Adrenal gland (tissue), 12 donors: ENCODE measurements around the gene ARID5B. TPM values are rescaled to one million over a fixed set of nuclear protein-coding genes. Genes with fewer than 3 reads are reported as not detected.

Experiments used
- DNase-seq, 7 donors: peaks; one replicate each; pipeline ENCODE4 v3.0.0-alpha.2; 2019 to 2020
- H3K27ac ChIP-seq, 5 donors: fragments of 200-600 bp; sonication (generic) in 4 of 5; 1 replicate in 3 of 5; 2 replicates in 2 of 5; pipeline versions ENCODE4 v1.5.1 to v1.8.0; 2016 to 2020; ENCODE audit warnings: mild to moderate bottlenecking in 1 of 5
- H3K27me3 ChIP-seq: fragments of 200-600 bp; 2 replicates; pipeline ENCODE4 v1.8.0; 2021
- H3K36me3 ChIP-seq, 2 donors: fragments of 200-600 bp; replicated peaks in 1 of 2; 1 replicate in 1 of 2; 2 replicates in 1 of 2; pipeline versions ENCODE4 v1.5.1 to v1.8.0; 2018 to 2022
- H3K4me1 ChIP-seq, 2 donors: fragments of 200-600 bp; replicated peaks in 1 of 2; 1 replicate in 1 of 2; 2 replicates in 1 of 2; pipeline versions ENCODE4 v1.5.1 to v1.8.0; 2018 to 2021
- H3K4me3 ChIP-seq, 4 donors: fragments of 200-600 bp; sonication (generic) in 3 of 4; one replicate each; pipeline ENCODE4 v1.5.1; 2016 to 2018
- H3K9me3 ChIP-seq, 3 donors: fragments of 200-600 bp; sonication (generic) in 1 of 3; replicated peaks in 1 of 3; 1 replicate in 2 of 3; 2 replicates in 1 of 3; pipeline versions ENCODE4 v1.5.1 to v1.8.0; 2016 to 2021
- POLR2A ChIP-seq, 2 donors: fragments of 450-650 bp; IDR thresholded peaks; one replicate each; pipeline ENCODE4 v1.6.1; 2017; ENCODE audit warnings: antibody characterized with exemption in 2 of 2, mild to moderate bottlenecking in 2 of 2, moderate library complexity in 1 of 2
- WGBS, 4 donors: extraction: QIAGEN DNeasy Blood & Tissue Kit in 2 of 4; methylation state at CpG; one replicate each; pipeline versions ENCODE4 v1.1.5 to v1.1.7; 2013 to 2017; 5-methylcytosine and 5-hydroxymethylcytosine counted together
- intact Hi-C, 2 donors: fragments of 100-400 bp; cut with DNase I; formaldehyde crosslinking; loops; one replicate each; pipeline versions ENCODE4 v1.14.1 to v1.15.0; 2022 to 2023
- polyA plus RNA-seq, 3 donors: library from polyadenylated mRNA; stranded (reverse); fragments of 200-250 nt in 2 of 3; fragments of 350-450 nt in 1 of 3; fragmentation: Illumina TruSeq in 1 of 3; extraction: RNeasy Lipid Tissue Mini Kit (QIAGEN cat#74804) in 1 of 3; gene quantifications; one replicate each; pipeline ENCODE4 v1.2.3, GENCODE V29; 2013 to 2014
- total RNA-seq, 9 donors: library from RNA; depleted of rRNA in 4 of 9; stranded (reverse); fragments of >200 nt in 4 of 9; fragments of 120-200 nt in 1 of 9; fragmentation: NEBNext Ultra II Directional in 1 of 9; extraction: Animal tissue kit (Norgen Biotek cat#: 25700) in 1 of 9; gene quantifications; one replicate each; pipeline versions ENCODE4 v1.1.0 to v1.2.4, GENCODE V29; 2013 to 2023
- TF ChIP-seq, protein P1 (sequence below), 6 experiments: fragments of 450-650 bp in 4 of 6; fragments of 200-600 bp in 2 of 6; sonication (generic) in 1 of 6; IDR thresholded peaks; 1 replicate in 5 of 6; 2 replicates in 1 of 6; pipeline versions ENCODE4 v1.5.1 to v1.8.0; 2016 to 2021; ENCODE audit warnings: antibody characterized with exemption in 6 of 6, mild to moderate bottlenecking in 2 of 6, moderate library complexity in 1 of 6
- donor health status: healthy with polysubstance abuse.
- donor health status: Bipolar disorder and iron deficiency.
- donor health status: DM: yes; HTN: yes; CAD: no.
- donor health status: DM: no; HTN: no; CAD: no.
- donor health status: DM: no; HTN: no; CAD: no.
- donor health status: DM: yes; HTN: yes; CAD: no.

The ARID5B gene
- total and polyA plus RNA-seq, 12 donors = 5.7 to 42.4 (median 23.8) TPM

DNA sequence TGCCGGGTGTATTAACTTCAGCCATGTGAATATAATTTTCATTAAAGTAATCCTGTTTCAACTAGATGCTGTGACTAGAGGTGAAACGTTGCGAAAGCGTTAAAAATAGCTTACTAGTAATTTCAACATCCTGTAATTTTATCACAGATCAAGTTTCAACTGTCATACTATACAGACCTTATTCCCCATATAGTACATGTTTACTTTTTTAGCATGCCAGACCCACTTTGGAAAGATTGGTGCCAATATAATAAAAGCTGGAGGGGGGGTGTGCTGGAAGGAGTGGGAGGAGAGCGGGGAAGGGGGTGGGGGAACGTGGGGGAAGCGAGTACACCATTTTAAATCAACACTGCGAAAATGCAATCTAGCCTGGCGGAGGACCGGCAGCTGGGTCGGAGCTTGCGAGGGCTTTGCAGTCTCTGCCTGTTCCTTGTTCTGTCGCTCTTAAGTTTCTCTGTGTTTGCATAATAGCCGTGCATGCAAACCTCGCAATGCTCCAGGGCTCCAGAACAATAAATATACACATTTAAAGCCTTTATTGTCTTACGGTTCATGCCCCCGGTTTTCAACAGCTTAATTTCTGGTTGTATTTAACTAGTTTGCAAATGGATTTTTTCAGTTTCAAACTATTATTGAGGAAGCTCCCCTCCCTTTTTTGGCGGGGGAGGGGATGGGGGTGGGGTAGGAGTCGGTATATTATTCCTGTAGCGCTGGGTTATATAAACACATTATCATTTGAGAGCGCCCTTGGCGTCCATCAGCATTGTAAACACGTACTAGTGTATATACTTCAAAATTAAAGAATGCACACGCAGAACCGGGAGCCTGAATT is 1.3 kb upstream of the ARID5B start:
- H3K4me3 ChIP-seq = peak overlapping the region; percentile 18 to 78 (median 58)
- H3K27me3 ChIP-seq = no peaks in the 10 kb centered on the region
- H3K9me3 ChIP-seq = no peaks in the 10 kb centered on the region
- intact Hi-C loops = loop anchor here in 1 of 2 donors (10.0 kb wide), 1 partner anchor 345 kb away; no protein-coding TSS in a partner anchor
- peak; percentile 48 to 78 (median 63) for DNase-seq
- H3K4me1 ChIP-seq = peaks cover 20 to 39% of the 10 kb centered on the region in 2 donors
- H3K36me3 ChIP-seq = no peaks in the 10 kb centered on the region
- H3K27ac ChIP-seq = peak overlapping the region; percentile 50 to 80 (median 77)
- TF ChIP-seq POLR2A (IDR thresholded peaks at IDR 0.05) = peak in 1 of 2 donors; percentile 51
- TF ChIP-seq, protein P1, sequence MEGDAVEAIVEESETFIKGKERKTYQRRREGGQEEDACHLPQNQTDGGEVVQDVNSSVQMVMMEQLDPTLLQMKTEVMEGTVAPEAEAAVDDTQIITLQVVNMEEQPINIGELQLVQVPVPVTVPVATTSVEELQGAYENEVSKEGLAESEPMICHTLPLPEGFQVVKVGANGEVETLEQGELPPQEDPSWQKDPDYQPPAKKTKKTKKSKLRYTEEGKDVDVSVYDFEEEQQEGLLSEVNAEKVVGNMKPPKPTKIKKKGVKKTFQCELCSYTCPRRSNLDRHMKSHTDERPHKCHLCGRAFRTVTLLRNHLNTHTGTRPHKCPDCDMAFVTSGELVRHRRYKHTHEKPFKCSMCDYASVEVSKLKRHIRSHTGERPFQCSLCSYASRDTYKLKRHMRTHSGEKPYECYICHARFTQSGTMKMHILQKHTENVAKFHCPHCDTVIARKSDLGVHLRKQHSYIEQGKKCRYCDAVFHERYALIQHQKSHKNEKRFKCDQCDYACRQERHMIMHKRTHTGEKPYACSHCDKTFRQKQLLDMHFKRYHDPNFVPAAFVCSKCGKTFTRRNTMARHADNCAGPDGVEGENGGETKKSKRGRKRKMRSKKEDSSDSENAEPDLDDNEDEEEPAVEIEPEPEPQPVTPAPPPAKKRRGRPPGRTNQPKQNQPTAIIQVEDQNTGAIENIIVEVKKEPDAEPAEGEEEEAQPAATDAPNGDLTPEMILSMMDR (IDR thresholded peaks at IDR 0.05) = no peak
- 0 to 1% (median 0%) methylated on average over 25 of the region's 25 CpGs for WGBS, 4 donors

DNA sequence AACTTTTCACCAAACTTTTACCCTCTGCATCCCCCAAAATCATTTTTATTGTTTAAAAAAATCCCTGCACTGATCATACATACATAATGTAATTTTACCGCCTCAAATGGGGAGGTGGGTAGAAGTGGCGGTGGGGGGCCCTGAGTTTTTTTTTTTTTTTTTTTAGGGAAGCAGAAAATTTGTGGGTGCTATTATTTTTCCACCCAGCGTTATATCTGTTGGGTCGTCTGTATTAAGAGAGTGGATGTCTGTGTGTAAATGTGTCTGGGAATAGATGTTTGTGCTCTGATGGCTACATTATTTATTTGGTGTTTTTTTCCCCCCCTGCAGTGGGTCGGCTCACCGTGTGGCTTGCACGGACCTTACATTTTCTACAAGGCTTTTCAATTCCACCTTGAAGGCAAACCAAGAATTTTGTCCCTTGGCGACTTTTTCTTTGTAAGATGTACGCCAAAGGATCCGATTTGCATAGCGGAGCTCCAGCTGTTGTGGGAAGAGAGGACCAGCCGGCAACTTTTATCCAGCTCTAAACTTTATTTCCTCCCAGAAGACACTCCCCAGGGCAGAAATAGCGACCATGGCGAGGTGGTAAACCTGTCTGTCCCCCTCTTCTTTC is 438 bp downstream of the ARID5B start:
- Histone ChIP-seq H3K4me3 (peak overlapping the region; percentile 24 to 78 (median 67)), H3K27ac (peak overlapping the region; percentile 89 to 99 (median 94)), H3K27me3 (no peaks in the 10 kb centered on the region), H3K9me3 (no peaks in the 10 kb centered on the region), H3K4me1 (peaks cover 20 to 42% of the 10 kb centered on the region in 2 donors), H3K36me3 (no peaks in the 10 kb centered on the region)
- intact Hi-C loops = loop anchor here in 1 of 2 donors (10.0 kb wide), 1 partner anchor 343 kb away; no protein-coding TSS in a partner anchor
- DNase-seq = peak in 2 of 7 donors; percentile 29 to 32
- TF ChIP-seq POLR2A (IDR thresholded peaks at IDR 0.05) = no peak
- TF ChIP-seq, protein P1 (IDR thresholded peaks at IDR 0.05) = no peak
- WGBS, 4 donors = 0 to 1% (median 0%) methylated on average over 14 of the region's 14 CpGs

- H3K27ac ChIP-seq = peak overlapping the region; percentile 89 to 99 (median 94)
- H3K4me3 ChIP-seq = peak overlapping the region; percentile 34 to 78 (median 67)
- no peaks in the 10 kb centered on the region for H3K36me3 ChIP-seq
- peaks cover 14 to 37% of the 10 kb centered on the region in 2 donors for H3K4me1 ChIP-seq
- H3K9me3 ChIP-seq = no peaks in the 10 kb centered on the region
- intact Hi-C loops = loop anchor here in 1 of 2 donors (10.0 kb wide), 1 partner anchor 342 kb away; no protein-coding TSS in a partner anchor
- TF ChIP-seq, protein P1 (IDR thresholded peaks at IDR 0.05) = peak in 3 of 6 experiments; percentile 4 to 18 (median 7)
- peak; percentile 34 to 64 for TF ChIP-seq POLR2A (IDR thresholded peaks at IDR 0.05)
- WGBS, 4 donors = 0 to 1% (median 0%) methylated on average over 17 to 25 of the region's 25 CpGs
- H3K27me3 ChIP-seq = no peaks in the 10 kb centered on the region
- peak; percentile 60 to 79 (median 65) for DNase-seq
Measured at GRCh38 chr10:61902445-61903220, 1.1 kb downstream of the ARID5B start.
